H1 (cell line): ENCODE measurements around the gene MBD1. TPM values are rescaled to one million over a fixed set of nuclear protein-coding genes. Genes with fewer than 3 reads are reported as not detected.

Source experiments
- CTCF ChIA-PET: fragments of 300-600 bp; sonication (Branson Sonifier 250); formaldehyde crosslinking; loops from one replicate; lab custom pipeline; 2021; ENCODE audit not compliant: partially characterized antibody; lab: Charles Lee
- POLR2A ChIA-PET: fragments of 300-600 bp; sonication (Branson Sonifier 250); formaldehyde crosslinking; loops from one replicate; lab custom pipeline; 2021; ENCODE audit warnings: inconsistent platforms; ENCODE audit not compliant: partially characterized antibody; lab: Charles Lee
- DNase-seq, 2 experiments: peaks; one replicate each; pipeline versions ENCODE4 v3.0.0 to v3.0.0-alpha.2; 2010 to 2022; ENCODE audit warnings: low spot score in 2 of 2, low read depth in 1 of 2, mixed read lengths in 1 of 2
- FAIRE-seq: peaks from 2 replicates; lab custom pipeline; 2011; peaks lifted over from hg19 to GRCh38; lab: Jason Lieb, UNC
- H2AFZ ChIP-seq: 2 replicates; pipeline ENCODE4 v1.8.1; 2012; ENCODE audit warnings: low read length, inconsistent platforms
- H2AK5ac ChIP-seq: 2 replicates; pipeline ENCODE4 v1.6.1; 2013; ENCODE audit warnings: low read depth, low read length
- H2BK120ac ChIP-seq: replicated peaks from 2 replicates; pipeline ENCODE3; 2013; ENCODE audit warnings: low read depth, low read length, inconsistent platforms
- H2BK12ac ChIP-seq: 2 replicates; pipeline ENCODE4 v1.6.1; 2013; ENCODE audit warnings: low read depth, low read length
- H2BK15ac ChIP-seq: 2 replicates; pipeline ENCODE4 v1.6.1; 2013; ENCODE audit warnings: low read length
- H2BK20ac ChIP-seq: 2 replicates; pipeline ENCODE4 v1.6.1; 2013; ENCODE audit warnings: low read length
- H2BK5ac ChIP-seq: 2 replicates; pipeline ENCODE4 v1.6.1; 2013; ENCODE audit warnings: low read depth, low read length
- H3K14ac ChIP-seq: 2 replicates; pipeline ENCODE4 v1.6.1; 2013; ENCODE audit warnings: inconsistent platforms; ENCODE audit not compliant: insufficient read length
- H3K18ac ChIP-seq: 2 replicates; pipeline ENCODE4 v1.6.1; 2013; ENCODE audit warnings: low read length; ENCODE audit errors: extremely low read depth
- H3K23ac ChIP-seq: 2 replicates; pipeline ENCODE4 v1.6.1; 2013; ENCODE audit warnings: inconsistent platforms; ENCODE audit not compliant: insufficient read length
- H3K23me2 ChIP-seq: 2 replicates; pipeline ENCODE4 v1.6.1; 2013; ENCODE audit warnings: low read depth, low read length
- H3K27ac ChIP-seq: 2 replicates; pipeline ENCODE4 v1.6.1; 2011; ENCODE audit warnings: low read depth, low read length, inconsistent platforms
- H3K27me3 ChIP-seq, 4 experiments: replicated peaks in 1 of 4; 1 replicate in 1 of 4; 2 replicates in 3 of 4; pipeline versions ENCODE4 v1.6.1 to v1.8.1; 2011 to 2013; ENCODE audit warnings: low read length in 3 of 4, mild to moderate bottlenecking in 3 of 4, inconsistent platforms in 2 of 4, mixed read lengths in 2 of 4, moderate library complexity in 1 of 4; ENCODE audit not compliant: control insufficient read depth in 3 of 4, insufficient read depth in 3 of 4; ENCODE audit errors: extremely low read depth in 1 of 4
- H3K36me3 ChIP-seq, 4 experiments: 2 replicates each; pipeline versions ENCODE4 v1.6.1 to v1.8.1; 2011 to 2013; ENCODE audit warnings: mild to moderate bottlenecking in 4 of 4, low read length in 3 of 4, moderate library complexity in 2 of 4, control low read depth in 1 of 4, inconsistent platforms in 1 of 4; ENCODE audit not compliant: insufficient read depth in 4 of 4, control insufficient read depth in 2 of 4
- H3K4ac ChIP-seq: replicated peaks from 2 replicates; pipeline ENCODE3; 2013; ENCODE audit warnings: low read length, low read depth, mixed read lengths, inconsistent platforms; ENCODE audit not compliant: insufficient read length
- H3K4me1 ChIP-seq, 4 experiments: replicated peaks in 1 of 4; 1 replicate in 1 of 4; 2 replicates in 3 of 4; pipeline versions ENCODE4 v1.6.1 to v1.8.1; 2011 to 2013; ENCODE audit warnings: low read length in 3 of 4, inconsistent platforms in 2 of 4, mixed read lengths in 1 of 4; ENCODE audit not compliant: insufficient read depth in 4 of 4, control insufficient read depth in 3 of 4
- H3K4me2 ChIP-seq, 2 experiments: 2 replicates each; pipeline versions ENCODE4 v1.6.1 to v1.8.1; 2011 to 2013; ENCODE audit warnings: low read depth in 2 of 2, low read length in 2 of 2, control low read depth in 1 of 2, inconsistent platforms in 1 of 2, mild to moderate bottlenecking in 1 of 2; ENCODE audit not compliant: insufficient read depth in 1 of 2
- H3K4me3 ChIP-seq, 4 experiments: fragments of 200-600, 300-600 bp in 1 of 4; sonication (generic), shearing (Covaris generic), sonication (Bioruptor Twin) in 1 of 4; 2 replicates each; pipeline versions ENCODE4 v1.5.1 to v1.8.1; 2011 to 2016; ENCODE audit warnings: low read length in 4 of 4, low read depth in 3 of 4, control low read depth in 2 of 4, inconsistent platforms in 2 of 4, mild to moderate bottlenecking in 2 of 4, mixed read lengths in 1 of 4, moderate library complexity in 1 of 4; ENCODE audit not compliant: insufficient read depth in 2 of 4; ENCODE audit errors: extremely low read depth in 1 of 4
- H3K56ac ChIP-seq: replicated peaks from 2 replicates; pipeline ENCODE3; 2013; ENCODE audit warnings: low read depth, mild to moderate bottlenecking, mixed read lengths, low read length, inconsistent platforms; ENCODE audit not compliant: insufficient read length
- H3K79me1 ChIP-seq: 2 replicates; pipeline ENCODE4 v1.6.1; 2013; ENCODE audit warnings: low read depth, low read length, control low read depth
- H3K79me2 ChIP-seq, 2 experiments: 2 replicates each; pipeline versions ENCODE4 v1.6.1 to v1.8.1; 2012 to 2013; ENCODE audit warnings: low read length in 2 of 2, mild to moderate bottlenecking in 2 of 2, inconsistent platforms in 1 of 2; ENCODE audit not compliant: insufficient read depth in 2 of 2, control insufficient read depth in 1 of 2
- H3K9ac ChIP-seq, 4 experiments: replicated peaks in 1 of 4; 1 replicate in 1 of 4; 2 replicates in 3 of 4; pipeline versions ENCODE4 v1.6.1 to v1.8.1; 2011 to 2013; ENCODE audit warnings: low read depth in 3 of 4, low read length in 3 of 4, control low read depth in 2 of 4, mild to moderate bottlenecking in 2 of 4, moderate library complexity in 2 of 4, inconsistent platforms in 1 of 4; ENCODE audit errors: extremely low read depth in 1 of 4
- H3K9me3 ChIP-seq, 2 experiments: 2 replicates each; pipeline versions ENCODE4 v1.6.1 to v1.8.1; 2012 to 2013; ENCODE audit warnings: mild to moderate bottlenecking in 2 of 2, moderate library complexity in 2 of 2, control low read depth in 1 of 2, inconsistent platforms in 1 of 2, low read depth in 1 of 2, low read length in 1 of 2, mixed read lengths in 1 of 2; ENCODE audit not compliant: insufficient read depth in 2 of 2
- H4K20me1 ChIP-seq, 2 experiments: replicated peaks in 1 of 2; 2 replicates each; pipeline versions ENCODE3 to v1.8.1; 2011 to 2013; ENCODE audit warnings: inconsistent platforms in 2 of 2, low read length in 2 of 2, mild to moderate bottlenecking in 1 of 2; ENCODE audit not compliant: insufficient read depth in 2 of 2, control insufficient read depth in 1 of 2
- H4K5ac ChIP-seq: 2 replicates; pipeline ENCODE4 v1.6.1; 2013; ENCODE audit warnings: low read length, low read depth, mixed read lengths, inconsistent platforms; ENCODE audit not compliant: insufficient read length
- H4K8ac ChIP-seq: 2 replicates; pipeline ENCODE4 v1.8.0; 2013; ENCODE audit warnings: mild to moderate bottlenecking, moderate library complexity, low read length, inconsistent platforms; ENCODE audit not compliant: insufficient read depth; ENCODE audit errors: extremely low read depth
- H4K91ac ChIP-seq: replicated peaks from 2 replicates; pipeline ENCODE3; 2013; ENCODE audit warnings: low read length, mixed read lengths, inconsistent platforms; ENCODE audit not compliant: insufficient read length
- CREB1 ChIP-seq: IDR thresholded peaks from 2 replicates; pipeline ENCODE4 v1.6.1; 2012; ENCODE audit warnings: inconsistent platforms
- CTCF ChIP-seq, 3 experiments: IDR thresholded peaks; 1 replicate in 2 of 3; 2 replicates in 1 of 3; pipeline versions ENCODE4 v1.5.1 to v1.6.1; 2011; ENCODE audit warnings: low read length in 3 of 3, mild to moderate bottlenecking in 3 of 3, inconsistent platforms in 2 of 3, low read depth in 1 of 3, moderate library complexity in 1 of 3; ENCODE audit not compliant: insufficient read depth in 1 of 3; ENCODE audit errors: control extremely low read depth in 1 of 3
- KDM1A ChIP-seq: fragments of 200-600, 300-600 bp; sonication (generic); IDR thresholded peaks from 2 replicates; pipeline ENCODE4 v1.7.1; 2016; ENCODE audit warnings: mild to moderate bottlenecking, low read length, borderline replicate concordance
- MAX ChIP-seq: IDR thresholded peaks from 2 replicates; pipeline ENCODE4 v1.6.1; 2012; ENCODE audit warnings: inconsistent platforms
- NANOG ChIP-seq: IDR thresholded peaks from 2 replicates; pipeline ENCODE4 v1.6.1; 2011; ENCODE audit warnings: low read length, low read depth, mild to moderate bottlenecking, inconsistent platforms; ENCODE audit not compliant: insufficient read depth, poor library complexity, severe bottlenecking
- PHF8 ChIP-seq: fragments of 200-600 bp; sonication (generic); conservative IDR thresholded peaks from 2 replicates; pipeline ENCODE4 v1.7.1; 2012; ENCODE audit warnings: low read depth, mild to moderate bottlenecking, inconsistent platforms, low read length, moderate library complexity
- POLR2AphosphoS5 ChIP-seq: IDR thresholded peaks from 2 replicates; pipeline ENCODE4 v1.6.1; 2011; ENCODE audit warnings: low read depth, low read length
- POU5F1 ChIP-seq: IDR thresholded peaks from 2 replicates; pipeline ENCODE4 v1.6.1; 2011; ENCODE audit warnings: low read depth, mild to moderate bottlenecking, low read length, moderate library complexity
- SIX5 ChIP-seq: IDR thresholded peaks from 2 replicates; pipeline ENCODE4 v1.6.1; 2011; ENCODE audit warnings: mild to moderate bottlenecking, low read depth, low read length
- SP2 ChIP-seq: IDR thresholded peaks from 2 replicates; pipeline ENCODE4 v1.6.1; 2012; ENCODE audit warnings: mild to moderate bottlenecking, low read length, inconsistent platforms
- SRF ChIP-seq: IDR thresholded peaks from 2 replicates; pipeline ENCODE4 v1.6.1; 2011; ENCODE audit warnings: mild to moderate bottlenecking, low read depth, low read length, moderate library complexity
- TBP ChIP-seq: IDR thresholded peaks from 2 replicates; pipeline ENCODE4 v1.6.1; 2011; ENCODE audit warnings: low read depth, low read length, improper control_type of control experiment
- ZNF274 ChIP-seq: IDR thresholded peaks from 2 replicates; pipeline ENCODE4 v1.7.0; 2012; ENCODE audit warnings: low read length, borderline replicate concordance; ENCODE audit errors: extremely low read depth
- WGBS, 2 experiments: shearing (Covaris generic) in 1 of 2; methylation state at CpG; one replicate each; pipeline versions ENCODE4 v1.1.6 to v1.1.7; 2013 to 2015; ENCODE audit warnings: low lambda C conversion rate in 2 of 2, mixed read lengths in 2 of 2, inconsistent platforms in 1 of 2, low coverage in 1 of 2, missing lambda C conversion rate in 1 of 2; ENCODE audit not compliant: insufficient replicate concordance in 2 of 2, insufficient coverage in 1 of 2, insufficient read length in 1 of 2; ENCODE audit errors: extremely low coverage in 1 of 2, missing lambda C conversion rate in 1 of 2; 5-methylcytosine and 5-hydroxymethylcytosine counted together
- polyA plus RNA-seq, 7 experiments: library from polyadenylated mRNA; depleted of rRNA in 3 of 7; stranded (reverse) in 5 of 7; unstranded in 2 of 7; fragments of >200 nt in 5 of 7; fragments of 200-250 nt in 2 of 7; gene quantifications; 1 replicate in 5 of 7; 2 replicates in 1 of 7; 4 replicates in 1 of 7; pipeline versions ENCODE4 v1.2.1 to v1.2.3, GENCODE V29; 2011 to 2013; ENCODE audit warnings: missing spikeins in 2 of 7, mixed read lengths in 2 of 7
- total RNA-seq: library from RNA; stranded (reverse); fragmentation: NEBNext Ultra II Directional; extraction: Animal tissue kit (Norgen Biotek cat#: 25700); gene quantifications from 2 replicates; pipeline ENCODE4 v1.2.1, GENCODE V29; 2021

The MBD1 gene
- total and polyA plus RNA-seq, 2 of the 8 experiments (the other 6 are each of a cell fraction or from before 2014, with no cell fraction given), result 32.2 to 41.6 TPM

- CTCF ChIA-PET, result no interaction called here
- Histone ChIP-seq H4K91ac (no peak overlapping the region), H3K9me3 (peaks cover 10 to 11% of the 10 kb centered on the region in 2 experiments), H2BK120ac (no peak overlapping the region), H3K18ac (no peak overlapping the region), H2AFZ (no peak overlapping the region), H3K4ac (no peak overlapping the region), H3K79me1 (no peaks in the 10 kb centered on the region), H3K27ac (no peak overlapping the region), H2BK5ac (no peak overlapping the region), H4K8ac (no peak overlapping the region), H3K4me2 (no peak overlapping the region), H3K9ac (no peak overlapping the region), H3K36me3 (no peaks in the 10 kb centered on the region), H3K79me2 (no peaks in the 10 kb centered on the region), H2AK5ac (no peak overlapping the region), H4K5ac (no peak overlapping the region), H3K27me3 (no peaks in the 10 kb centered on the region), H2BK15ac (no peak overlapping the region), H3K23ac (no peak overlapping the region), H3K14ac (no peak overlapping the region), H3K4me3 (no peak overlapping the region), H2BK20ac (no peak overlapping the region), H3K23me2 (no peaks in the 10 kb centered on the region), H4K20me1 (no peaks in the 10 kb centered on the region), H3K4me1 (no peaks in the 10 kb centered on the region), H3K56ac (no peak overlapping the region), H2BK12ac (no peak overlapping the region)
- no peak for DNase-seq
- 93% methylated on average over 3 of the region's 3 CpGs; no CpG with 5 or more reads in 1 of the 2 experiments for WGBS, 2 experiments
- FAIRE-seq, result no peak
- POLR2A ChIA-PET, result no interaction called here
- TF ChIP-seq KDM1A (no peak), CTCF (IDR thresholded peaks at IDR 0.05; ENCODE audit: control extremely low read depth in 1 of 3, insufficient read depth in 1 of 3, low read depth in 1 of 3, low read length in 3 of 3) (no peak), POLR2AphosphoS5 (no peak), CREB1 (no peak), MAX (no peak), ZNF274 (no peak), SIX5 (no peak), TBP (no peak), POU5F1 (no peak), SP2 (no peak), PHF8 (no peak), NANOG (no peak), SRF (no peak)
Measured at GRCh38 chr18:50240080-50240563, 41.2 kb downstream of the MBD1 start.
